Measurements from ENCODE around the gene PLB1. TPM values are rescaled to one million over a fixed set of nuclear protein-coding genes. Genes with fewer than 3 reads are reported as not detected.

PLB1 gene
- polyA plus RNA-seq, 1 donor from 2014 or later: 2.8 TPM

DNA sequence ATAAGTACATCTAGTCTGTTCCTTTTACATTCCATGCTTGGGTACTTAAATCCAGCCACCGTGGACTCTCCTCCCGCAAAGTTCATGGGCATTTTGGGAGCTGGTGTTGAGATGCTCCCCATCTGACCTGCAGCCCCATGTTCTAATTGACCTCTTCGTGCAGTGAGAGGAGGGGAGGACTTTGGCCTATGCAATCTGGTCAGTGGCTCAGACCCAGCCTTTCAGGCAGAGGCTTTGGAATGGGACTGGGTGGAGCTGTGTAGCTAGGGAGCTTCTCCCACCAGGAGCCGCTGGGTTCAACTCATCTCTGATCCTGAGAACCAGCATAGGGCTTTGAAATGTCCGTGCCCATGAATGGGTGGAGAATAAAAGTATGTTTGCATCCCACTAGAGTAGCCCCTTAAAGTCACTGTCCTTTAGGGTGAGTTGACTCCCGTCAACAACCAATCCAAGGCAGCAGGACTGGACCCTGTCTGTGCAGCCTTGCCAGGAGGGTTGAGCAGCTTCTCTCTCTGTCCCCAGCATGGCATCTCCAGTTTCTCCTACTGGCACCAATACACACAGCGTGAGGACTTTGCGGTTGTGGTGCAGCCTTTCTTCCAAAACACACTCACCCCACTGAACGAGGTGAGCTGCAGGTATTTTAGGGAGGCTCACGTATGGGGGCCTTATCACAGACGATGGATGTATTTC is 135.8 kb downstream of the PLB1 start:
- no peak for TF ChIP-seq SMC3 (conservative IDR thresholded peaks at IDR 0.05; ENCODE audit: poor library complexity)
- TF ChIP-seq TAF1 (IDR thresholded peaks at IDR 0.05; ENCODE audit: low read depth): no peak
- no peak for TF ChIP-seq MXI1 (conservative IDR thresholded peaks at IDR 0.05; ENCODE audit: poor library complexity, severe bottlenecking)
- no peak for TF ChIP-seq POLR2AphosphoS5 (IDR thresholded peaks at IDR 0.05)
- TF ChIP-seq, protein P1, sequence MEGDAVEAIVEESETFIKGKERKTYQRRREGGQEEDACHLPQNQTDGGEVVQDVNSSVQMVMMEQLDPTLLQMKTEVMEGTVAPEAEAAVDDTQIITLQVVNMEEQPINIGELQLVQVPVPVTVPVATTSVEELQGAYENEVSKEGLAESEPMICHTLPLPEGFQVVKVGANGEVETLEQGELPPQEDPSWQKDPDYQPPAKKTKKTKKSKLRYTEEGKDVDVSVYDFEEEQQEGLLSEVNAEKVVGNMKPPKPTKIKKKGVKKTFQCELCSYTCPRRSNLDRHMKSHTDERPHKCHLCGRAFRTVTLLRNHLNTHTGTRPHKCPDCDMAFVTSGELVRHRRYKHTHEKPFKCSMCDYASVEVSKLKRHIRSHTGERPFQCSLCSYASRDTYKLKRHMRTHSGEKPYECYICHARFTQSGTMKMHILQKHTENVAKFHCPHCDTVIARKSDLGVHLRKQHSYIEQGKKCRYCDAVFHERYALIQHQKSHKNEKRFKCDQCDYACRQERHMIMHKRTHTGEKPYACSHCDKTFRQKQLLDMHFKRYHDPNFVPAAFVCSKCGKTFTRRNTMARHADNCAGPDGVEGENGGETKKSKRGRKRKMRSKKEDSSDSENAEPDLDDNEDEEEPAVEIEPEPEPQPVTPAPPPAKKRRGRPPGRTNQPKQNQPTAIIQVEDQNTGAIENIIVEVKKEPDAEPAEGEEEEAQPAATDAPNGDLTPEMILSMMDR (IDR thresholded peaks at IDR 0.05; ENCODE audit: poor library complexity, severe bottlenecking): no peak
- no peak for TF ChIP-seq EP300 (conservative IDR thresholded peaks at IDR 0.05; ENCODE audit: poor library complexity, severe bottlenecking)
- TF ChIP-seq EZH2 (IDR thresholded peaks at IDR 0.05; ENCODE audit: borderline replicate concordance, insufficient read depth, low read length, poor library complexity, severe bottlenecking): no peak
- TF ChIP-seq RAD21 (conservative IDR thresholded peaks at IDR 0.05): no peak
- TF ChIP-seq, protein P2, sequence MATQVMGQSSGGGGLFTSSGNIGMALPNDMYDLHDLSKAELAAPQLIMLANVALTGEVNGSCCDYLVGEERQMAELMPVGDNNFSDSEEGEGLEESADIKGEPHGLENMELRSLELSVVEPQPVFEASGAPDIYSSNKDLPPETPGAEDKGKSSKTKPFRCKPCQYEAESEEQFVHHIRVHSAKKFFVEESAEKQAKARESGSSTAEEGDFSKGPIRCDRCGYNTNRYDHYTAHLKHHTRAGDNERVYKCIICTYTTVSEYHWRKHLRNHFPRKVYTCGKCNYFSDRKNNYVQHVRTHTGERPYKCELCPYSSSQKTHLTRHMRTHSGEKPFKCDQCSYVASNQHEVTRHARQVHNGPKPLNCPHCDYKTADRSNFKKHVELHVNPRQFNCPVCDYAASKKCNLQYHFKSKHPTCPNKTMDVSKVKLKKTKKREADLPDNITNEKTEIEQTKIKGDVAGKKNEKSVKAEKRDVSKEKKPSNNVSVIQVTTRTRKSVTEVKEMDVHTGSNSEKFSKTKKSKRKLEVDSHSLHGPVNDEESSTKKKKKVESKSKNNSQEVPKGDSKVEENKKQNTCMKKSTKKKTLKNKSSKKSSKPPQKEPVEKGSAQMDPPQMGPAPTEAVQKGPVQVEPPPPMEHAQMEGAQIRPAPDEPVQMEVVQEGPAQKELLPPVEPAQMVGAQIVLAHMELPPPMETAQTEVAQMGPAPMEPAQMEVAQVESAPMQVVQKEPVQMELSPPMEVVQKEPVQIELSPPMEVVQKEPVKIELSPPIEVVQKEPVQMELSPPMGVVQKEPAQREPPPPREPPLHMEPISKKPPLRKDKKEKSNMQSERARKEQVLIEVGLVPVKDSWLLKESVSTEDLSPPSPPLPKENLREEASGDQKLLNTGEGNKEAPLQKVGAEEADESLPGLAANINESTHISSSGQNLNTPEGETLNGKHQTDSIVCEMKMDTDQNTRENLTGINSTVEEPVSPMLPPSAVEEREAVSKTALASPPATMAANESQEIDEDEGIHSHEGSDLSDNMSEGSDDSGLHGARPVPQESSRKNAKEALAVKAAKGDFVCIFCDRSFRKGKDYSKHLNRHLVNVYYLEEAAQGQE (IDR thresholded peaks at IDR 0.05; ENCODE audit: borderline replicate concordance): no peak
- Histone ChIP-seq H3F3A (ENCODE audit: insufficient read depth, low read length, poor library complexity, severe bottlenecking) (no peaks in the 10 kb centered on the region), H3K4me3 (ENCODE audit: low read length) (no peak overlapping the region), H3K4me2 (ENCODE audit: low read length) (no peak overlapping the region), H3K9ac (ENCODE audit: low read length) (no peak overlapping the region), H3K9me3 (ENCODE audit: low read length) (no peaks in the 10 kb centered on the region), H3K9me2 (ENCODE audit: insufficient read depth, low read length) (no peaks in the 10 kb centered on the region), H2AFZ (ENCODE audit: low read depth, low read length) (no peak overlapping the region), H4K20me1 (ENCODE audit: insufficient read depth) (no peaks in the 10 kb centered on the region), H3K27me3 (ENCODE audit: insufficient read depth, low read depth, low read length) (no peaks in the 10 kb centered on the region), H3K27ac (ENCODE audit: low read length) (no peak overlapping the region), H3K36me3 (ENCODE audit: insufficient read depth, low read length) (no peaks in the 10 kb centered on the region), H3K79me2 (replicated peaks; ENCODE audit: insufficient read depth, low read length) (no peaks in the 10 kb centered on the region)

DNA sequence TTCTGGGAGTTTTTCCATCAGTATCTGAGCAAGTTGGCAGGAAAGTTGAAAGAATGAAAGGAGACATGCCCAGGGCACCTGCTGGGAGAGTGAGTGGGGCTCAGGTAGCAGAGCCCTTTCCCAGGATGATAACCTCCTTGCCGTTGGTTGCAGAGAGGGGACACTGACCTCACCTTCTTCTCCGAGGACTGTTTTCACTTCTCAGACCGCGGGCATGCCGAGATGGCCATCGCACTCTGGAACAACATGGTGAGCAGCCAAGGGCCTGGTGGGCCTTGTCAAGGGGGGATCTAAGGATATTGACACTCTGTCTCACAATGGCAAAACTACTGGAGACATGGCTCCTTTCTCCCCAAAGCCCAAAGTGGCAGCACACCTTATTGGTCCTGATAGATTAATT is 136.9 kb downstream of the PLB1 start:
- TF ChIP-seq EP300 (conservative IDR thresholded peaks at IDR 0.05; ENCODE audit: poor library complexity, severe bottlenecking) (no peak), POLR2AphosphoS5 (IDR thresholded peaks at IDR 0.05) (no peak), TAF1 (IDR thresholded peaks at IDR 0.05; ENCODE audit: low read depth) (no peak), MXI1 (conservative IDR thresholded peaks at IDR 0.05; ENCODE audit: poor library complexity, severe bottlenecking) (no peak), RAD21 (conservative IDR thresholded peaks at IDR 0.05) (no peak), SMC3 (conservative IDR thresholded peaks at IDR 0.05; ENCODE audit: poor library complexity) (no peak), EZH2 (IDR thresholded peaks at IDR 0.05; ENCODE audit: borderline replicate concordance, insufficient read depth, low read length, poor library complexity, severe bottlenecking) (no peak)
- TF ChIP-seq, protein P1 (IDR thresholded peaks at IDR 0.05; ENCODE audit: poor library complexity, severe bottlenecking): no peak
- TF ChIP-seq, protein P2 (IDR thresholded peaks at IDR 0.05; ENCODE audit: borderline replicate concordance): no peak
- Histone ChIP-seq H3F3A (ENCODE audit: insufficient read depth, low read length, poor library complexity, severe bottlenecking) (no peaks in the 10 kb centered on the region), H2AFZ (ENCODE audit: low read depth, low read length) (no peak overlapping the region), H3K9me3 (ENCODE audit: low read length) (no peaks in the 10 kb centered on the region), H3K9me2 (ENCODE audit: insufficient read depth, low read length) (no peaks in the 10 kb centered on the region), H3K36me3 (ENCODE audit: insufficient read depth, low read length) (no peaks in the 10 kb centered on the region), H3K27ac (ENCODE audit: low read length) (no peak overlapping the region), H3K4me2 (ENCODE audit: low read length) (no peak overlapping the region), H3K79me2 (replicated peaks; ENCODE audit: insufficient read depth, low read length) (no peaks in the 10 kb centered on the region), H4K20me1 (ENCODE audit: insufficient read depth) (no peaks in the 10 kb centered on the region), H3K9ac (ENCODE audit: low read length) (no peak overlapping the region), H3K4me3 (ENCODE audit: low read length) (no peak overlapping the region), H3K27me3 (ENCODE audit: insufficient read depth, low read depth, low read length) (no peaks in the 10 kb centered on the region)

Data from neural cell (in vitro differentiated cells).